GM18511 (cell line): ENCODE data around the gene S100A2.
A peak's percentile ranks its signal among the peaks of the same experiment; 100 is the strongest.
"Not testable (repeated sequence)": the region's sequence is repeated elsewhere in the genome, so short reads cannot be mapped to it uniquely, and the experiment has no call there.

Experiments
- ATAC-seq: cut with Tn5 transposase; IDR thresholded peaks from one replicate; pipeline ENCODE4 v1.9.1; 2021; ENCODE audit warnings: mild to moderate bottlenecking, moderate library complexity; ENCODE audit not compliant: unreplicated experiment

S100A2 gene

GRCh38 chr1:153592748-153593147 lies 27.1 kb upstream of the S100A2 start:
- ATAC-seq = no peak

- ATAC-seq = no peak
These were observed 22.8 kb upstream of the S100A2 start for GRCh38 chr1:153588482-153588881.

GRCh38 chr1:153588033-153588432 lies 22.4 kb upstream of the S100A2 start:
- ATAC-seq = not testable (repeated sequence)

- no peak for ATAC-seq
These were observed 21.7 kb upstream of the S100A2 start for GRCh38 chr1:153587314-153587713.

GRCh38 chr1:153586347-153586746 lies 20.7 kb upstream of the S100A2 start:
- ATAC-seq = no peak

- no peak for ATAC-seq
These were observed 19.4 kb upstream of the S100A2 start for GRCh38 chr1:153585006-153585405.

GRCh38 chr1:153583976-153584375 lies 18.3 kb upstream of the S100A2 start:
- ATAC-seq = no peak

GRCh38 chr1:153583514-153583913 lies 17.9 kb upstream of the S100A2 start:
- ATAC-seq = not testable (repeated sequence)

- not testable (repeated sequence) for ATAC-seq
These were observed 17.2 kb upstream of the S100A2 start for GRCh38 chr1:153582836-153583235.

- ATAC-seq = no peak
These were observed 13.3 kb upstream of the S100A2 start for GRCh38 chr1:153578936-153579335.

GRCh38 chr1:153578490-153578889 lies 12.8 kb upstream of the S100A2 start:
- no peak for ATAC-seq

- no peak for ATAC-seq
These were observed 12.0 kb upstream of the S100A2 start for GRCh38 chr1:153577624-153578051.

GRCh38 chr1:153577138-153577537 lies 11.5 kb upstream of the S100A2 start:
- no peak for ATAC-seq

- ATAC-seq = not testable (repeated sequence)
These were observed 9.9 kb upstream of the S100A2 start for GRCh38 chr1:153575497-153575896.

GRCh38 chr1:153575081-153575491 lies 9.4 kb upstream of the S100A2 start:
- ATAC-seq = not testable (repeated sequence)

- ATAC-seq = no peak
These were observed 7.7 kb upstream of the S100A2 start for GRCh38 chr1:153573351-153573750.

- peak; percentile 80 for ATAC-seq
These were observed 6.9 kb upstream of the S100A2 start for GRCh38 chr1:153572569-153573015.

GRCh38 chr1:153571706-153572105 lies 6.1 kb upstream of the S100A2 start:
- no peak for ATAC-seq

GRCh38 chr1:153570874-153571273 lies 5.2 kb upstream of the S100A2 start:
- ATAC-seq = no peak

GRCh38 chr1:153569465-153569864 lies 3.8 kb upstream of the S100A2 start:
- no peak for ATAC-seq

- ATAC-seq = no peak
These were observed 2.9 kb upstream of the S100A2 start for GRCh38 chr1:153568367-153569099.

- no peak for ATAC-seq
These were observed 2.1 kb upstream of the S100A2 start for GRCh38 chr1:153567621-153568366.
